Measurements from ENCODE around the gene HDAC11. TPM values are rescaled to one million over a fixed set of nuclear protein-coding genes. Genes with fewer than 3 reads are reported as not detected.

Gene HDAC11
- total and polyA plus RNA-seq, 2 of the 13 experiments (the other 11 are each of a cell fraction or from before 2014, with no cell fraction given): 13.7 to 33.1 TPM

- TF ChIP-seq ATF2 (CRISPR knock-in tag; IDR thresholded peaks at IDR 0.05) (peak; percentile 39; the same call in 1 of the 2 replicates), ZNF629 (CRISPR knock-in tag; conservative IDR thresholded peaks at IDR 0.05) (no peak), KAT8 (CRISPR knock-in tag; IDR thresholded peaks at IDR 0.05) (peak; percentile 83), ZC3H13 (CRISPR knock-in tag; IDR thresholded peaks at IDR 0.05) (no peak), ZKSCAN1 (IDR thresholded peaks at IDR 0.05; ENCODE audit: low read length) (no peak), ELK4 (CRISPR knock-in tag; IDR thresholded peaks at IDR 0.05; ENCODE audit: borderline replicate concordance) (no peak), CREB1 (IDR thresholded peaks at IDR 0.05) (peak; percentile 78), CREB1 (CRISPR knock-in tag; IDR thresholded peaks at IDR 0.05) (peak; percentile 80), ZZZ3 (CRISPR knock-in tag; IDR thresholded peaks at IDR 0.05; ENCODE audit: borderline replicate concordance) (no peak), RFXANK (CRISPR knock-in tag; IDR thresholded peaks at IDR 0.05) (0 out of 2 replicates have a peak, but pooled peaks have one; percentile 34), SAFB2 (CRISPR knock-in tag; IDR thresholded peaks at IDR 0.05; ENCODE audit: borderline replicate concordance, low read depth) (peak; percentile 32; the same call in 1 of the 2 replicates), SKI (IDR thresholded peaks at IDR 0.05; ENCODE audit: partially characterized antibody) (peak; percentile 65), JUNB (CRISPR knock-in tag; IDR thresholded peaks at IDR 0.05; ENCODE audit: borderline replicate concordance) (no peak), ZNF792 (CRISPR knock-in tag; IDR thresholded peaks at IDR 0.05) (peak; percentile 92; the same call in 1 of the 2 replicates)
- TF ChIP-seq, protein P1, sequence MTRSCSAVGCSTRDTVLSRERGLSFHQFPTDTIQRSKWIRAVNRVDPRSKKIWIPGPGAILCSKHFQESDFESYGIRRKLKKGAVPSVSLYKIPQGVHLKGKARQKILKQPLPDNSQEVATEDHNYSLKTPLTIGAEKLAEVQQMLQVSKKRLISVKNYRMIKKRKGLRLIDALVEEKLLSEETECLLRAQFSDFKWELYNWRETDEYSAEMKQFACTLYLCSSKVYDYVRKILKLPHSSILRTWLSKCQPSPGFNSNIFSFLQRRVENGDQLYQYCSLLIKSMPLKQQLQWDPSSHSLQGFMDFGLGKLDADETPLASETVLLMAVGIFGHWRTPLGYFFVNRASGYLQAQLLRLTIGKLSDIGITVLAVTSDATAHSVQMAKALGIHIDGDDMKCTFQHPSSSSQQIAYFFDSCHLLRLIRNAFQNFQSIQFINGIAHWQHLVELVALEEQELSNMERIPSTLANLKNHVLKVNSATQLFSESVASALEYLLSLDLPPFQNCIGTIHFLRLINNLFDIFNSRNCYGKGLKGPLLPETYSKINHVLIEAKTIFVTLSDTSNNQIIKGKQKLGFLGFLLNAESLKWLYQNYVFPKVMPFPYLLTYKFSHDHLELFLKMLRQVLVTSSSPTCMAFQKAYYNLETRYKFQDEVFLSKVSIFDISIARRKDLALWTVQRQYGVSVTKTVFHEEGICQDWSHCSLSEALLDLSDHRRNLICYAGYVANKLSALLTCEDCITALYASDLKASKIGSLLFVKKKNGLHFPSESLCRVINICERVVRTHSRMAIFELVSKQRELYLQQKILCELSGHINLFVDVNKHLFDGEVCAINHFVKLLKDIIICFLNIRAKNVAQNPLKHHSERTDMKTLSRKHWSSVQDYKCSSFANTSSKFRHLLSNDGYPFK (CRISPR knock-in tag; IDR thresholded peaks at IDR 0.05; ENCODE audit: borderline replicate concordance): peak; percentile 53; the same call in 1 of the 2 replicates
- TF ChIP-seq, protein P2, sequence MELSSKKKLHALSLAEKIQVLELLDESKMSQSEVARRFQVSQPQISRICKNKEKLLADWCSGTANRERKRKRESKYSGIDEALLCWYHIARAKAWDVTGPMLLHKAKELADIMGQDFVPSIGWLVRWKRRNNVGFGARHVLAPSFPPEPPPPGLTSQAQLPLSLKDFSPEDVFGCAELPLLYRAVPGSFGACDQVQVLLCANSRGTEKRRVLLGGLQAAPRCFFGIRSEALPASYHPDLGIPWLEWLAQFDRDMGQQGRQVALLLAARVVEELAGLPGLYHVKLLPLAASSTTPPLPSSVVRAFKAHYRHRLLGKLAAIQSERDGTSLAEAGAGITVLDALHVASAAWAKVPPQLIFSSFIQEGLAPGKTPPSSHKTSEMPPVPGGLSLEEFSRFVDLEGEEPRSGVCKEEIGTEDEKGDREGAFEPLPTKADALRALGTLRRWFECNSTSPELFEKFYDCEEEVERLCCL (CRISPR knock-in tag; IDR thresholded peaks at IDR 0.05; ENCODE audit: borderline replicate concordance): no peak
- TF ChIP-seq, protein P3, sequence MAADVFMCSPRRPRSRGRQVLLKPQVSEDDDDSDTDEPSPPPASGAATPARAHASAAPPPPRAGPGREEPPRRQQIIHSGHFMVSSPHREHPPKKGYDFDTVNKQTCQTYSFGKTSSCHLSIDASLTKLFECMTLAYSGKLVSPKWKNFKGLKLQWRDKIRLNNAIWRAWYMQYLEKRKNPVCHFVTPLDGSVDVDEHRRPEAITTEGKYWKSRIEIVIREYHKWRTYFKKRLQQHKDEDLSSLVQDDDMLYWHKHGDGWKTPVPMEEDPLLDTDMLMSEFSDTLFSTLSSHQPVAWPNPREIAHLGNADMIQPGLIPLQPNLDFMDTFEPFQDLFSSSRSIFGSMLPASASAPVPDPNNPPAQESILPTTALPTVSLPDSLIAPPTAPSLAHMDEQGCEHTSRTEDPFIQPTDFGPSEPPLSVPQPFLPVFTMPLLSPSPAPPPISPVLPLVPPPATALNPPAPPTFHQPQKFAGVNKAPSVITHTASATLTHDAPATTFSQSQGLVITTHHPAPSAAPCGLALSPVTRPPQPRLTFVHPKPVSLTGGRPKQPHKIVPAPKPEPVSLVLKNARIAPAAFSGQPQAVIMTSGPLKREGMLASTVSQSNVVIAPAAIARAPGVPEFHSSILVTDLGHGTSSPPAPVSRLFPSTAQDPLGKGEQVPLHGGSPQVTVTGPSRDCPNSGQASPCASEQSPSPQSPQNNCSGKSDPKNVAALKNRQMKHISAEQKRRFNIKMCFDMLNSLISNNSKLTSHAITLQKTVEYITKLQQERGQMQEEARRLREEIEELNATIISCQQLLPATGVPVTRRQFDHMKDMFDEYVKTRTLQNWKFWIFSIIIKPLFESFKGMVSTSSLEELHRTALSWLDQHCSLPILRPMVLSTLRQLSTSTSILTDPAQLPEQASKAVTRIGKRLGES (CRISPR knock-in tag; IDR thresholded peaks at IDR 0.05; ENCODE audit: borderline replicate concordance): no peak
Observed at GRCh38 chr3:13470894-13471574, 9.1 kb upstream of the HDAC11 start (continued).

All from HepG2 (cell line).